ENCODE results near the gene SYMPK.

SYMPK gene

GRCh38 chr19:45817725-45818301, 45.1 kb downstream of the SYMPK start:
- TF ChIP-seq POLR2A (IDR thresholded peaks at IDR 0.05; ENCODE audit: low read depth, low read length) = no peak
- TF ChIP-seq POLR2AphosphoS5 (IDR thresholded peaks at IDR 0.05; ENCODE audit: low read depth, low read length) = no peak
- TF ChIP-seq TAF1 (IDR thresholded peaks at IDR 0.05; ENCODE audit: borderline replicate concordance, low read depth, low read length) = no peak
- no peak for DNase-seq (ENCODE audit: insufficient read length)
- FAIRE-seq = no peak

- TF ChIP-seq TAF1 (IDR thresholded peaks at IDR 0.05; ENCODE audit: borderline replicate concordance, low read depth, low read length) (no peak), POLR2A (IDR thresholded peaks at IDR 0.05; ENCODE audit: low read depth, low read length) (0 out of 2 replicates have a peak, but pooled peaks have one; percentile 18)
- FAIRE-seq (peak; percentile 99), DNase-seq (ENCODE audit: insufficient read length) (peak; percentile 99)
These were observed 45.8 kb downstream of the SYMPK start for GRCh38 chr19:45817010-45817724.

GRCh38 chr19:45816236-45817009, 46.5 kb downstream of the SYMPK start:
- DNase-seq (ENCODE audit: insufficient read length) (peak; percentile 31), FAIRE-seq (no peak)
- no peak for TF ChIP-seq POLR2AphosphoS5 (IDR thresholded peaks at IDR 0.05; ENCODE audit: low read depth, low read length)
- TF ChIP-seq TAF1 (IDR thresholded peaks at IDR 0.05; ENCODE audit: borderline replicate concordance, low read depth, low read length) = no peak
- no peak for TF ChIP-seq POLR2A (IDR thresholded peaks at IDR 0.05; ENCODE audit: low read depth, low read length)

- DNase-seq (ENCODE audit: insufficient read length) = peak; percentile 19
- TF ChIP-seq POLR2AphosphoS5 (IDR thresholded peaks at IDR 0.05; ENCODE audit: low read depth, low read length) (no peak), POLR2A (IDR thresholded peaks at IDR 0.05; ENCODE audit: low read depth, low read length) (no peak), TAF1 (IDR thresholded peaks at IDR 0.05; ENCODE audit: borderline replicate concordance, low read depth, low read length) (no peak)
- no peak for FAIRE-seq
These were observed 47.3 kb downstream of the SYMPK start for GRCh38 chr19:45815481-45816216.

- no peak for TF ChIP-seq POLR2A (IDR thresholded peaks at IDR 0.05; ENCODE audit: low read depth, low read length)
- TF ChIP-seq POLR2AphosphoS5 (IDR thresholded peaks at IDR 0.05; ENCODE audit: low read depth, low read length) = no peak
- DNase-seq (ENCODE audit: insufficient read length) = no peak
These were observed 48.0 kb downstream of the SYMPK start, which contains the start of gene RSPH6A for GRCh38 chr19:45814851-45815480. TSS of gene RSPH6A (minus strand) at chr19:45815308. CDS start at chr19:45815176, 132 bp downstream.

GRCh38 chr19:45814166-45814780, 48.7 kb downstream of the SYMPK start:
- TF ChIP-seq POLR2AphosphoS5 (IDR thresholded peaks at IDR 0.05; ENCODE audit: low read depth, low read length) = 0 out of 2 replicates have a peak, but pooled peaks have one; percentile 45
- no peak for TF ChIP-seq TAF1 (IDR thresholded peaks at IDR 0.05; ENCODE audit: borderline replicate concordance, low read depth, low read length)
- DNase-seq (ENCODE audit: insufficient read length) (no peak), FAIRE-seq (no peak)

More at GRCh38 chr19:45814851-45815480, 48.0 kb downstream of the SYMPK start, which contains the start of gene RSPH6A:
- no peak for FAIRE-seq

GRCh38 chr19:45812297-45812696, 50.6 kb downstream of the SYMPK start:
- no peak for DNase-seq (ENCODE audit: insufficient read length)
- TF ChIP-seq POLR2AphosphoS5 (IDR thresholded peaks at IDR 0.05; ENCODE audit: low read depth, low read length) = no peak
- no peak for TF ChIP-seq POLR2A (IDR thresholded peaks at IDR 0.05; ENCODE audit: low read depth, low read length)
- TF ChIP-seq TAF1 (IDR thresholded peaks at IDR 0.05; ENCODE audit: borderline replicate concordance, low read depth, low read length) = no peak
- FAIRE-seq = no peak

GRCh38 chr19:45809643-45810159, 53.2 kb downstream of the SYMPK start:
- FAIRE-seq (peak; percentile 67), DNase-seq (ENCODE audit: insufficient read length) (no peak)
- TF ChIP-seq POLR2A (IDR thresholded peaks at IDR 0.05; ENCODE audit: low read depth, low read length) (no peak), TAF1 (IDR thresholded peaks at IDR 0.05; ENCODE audit: borderline replicate concordance, low read depth, low read length) (no peak), POLR2AphosphoS5 (IDR thresholded peaks at IDR 0.05; ENCODE audit: low read depth, low read length) (no peak)

- DNase-seq (ENCODE audit: insufficient read length) (no peak), FAIRE-seq (no peak)
- TF ChIP-seq POLR2AphosphoS5 (IDR thresholded peaks at IDR 0.05; ENCODE audit: low read depth, low read length) = no peak
- no peak for TF ChIP-seq POLR2A (IDR thresholded peaks at IDR 0.05; ENCODE audit: low read depth, low read length)
- TF ChIP-seq TAF1 (IDR thresholded peaks at IDR 0.05; ENCODE audit: borderline replicate concordance, low read depth, low read length) = no peak
These were observed 57.2 kb downstream of the SYMPK start for GRCh38 chr19:45805719-45806118.

GRCh38 chr19:45804959-45805230, 58.1 kb downstream of the SYMPK start:
- no peak for TF ChIP-seq POLR2AphosphoS5 (IDR thresholded peaks at IDR 0.05; ENCODE audit: low read depth, low read length)
- DNase-seq (ENCODE audit: insufficient read length) = no peak
- FAIRE-seq = no peak

Data from GM12892 (cell line).